Stomach (tissue), 4 donors: Measurements from ENCODE around the gene ACSM4.

Experiments
- EP300 ChIP-seq: sonication (generic); formaldehyde crosslinking; IDR thresholded peaks from one replicate; pipeline ENCODE4 v1.6.1; 2017; ENCODE audit warnings: antibody characterized with exemption
- POLR2A ChIP-seq, 4 donors: fragments of 450-650 bp; IDR thresholded peaks; one replicate each; pipeline ENCODE4 v1.6.1; 2016; ENCODE audit warnings: antibody characterized with exemption in 4 of 4, control low read depth in 2 of 4, mild to moderate bottlenecking in 1 of 4, moderate library complexity in 1 of 4
- TF ChIP-seq, protein P1 (sequence below), 7 experiments: fragments of 450-650 bp in 4 of 7; fragments of 200-600 bp in 3 of 7; sonication (generic) in 3 of 7; IDR thresholded peaks; one replicate each; pipeline ENCODE4 v1.5.1; 2016 to 2019; ENCODE audit warnings: antibody characterized with exemption in 7 of 7, control low read depth in 2 of 7, mild to moderate bottlenecking in 1 of 7

DNA sequence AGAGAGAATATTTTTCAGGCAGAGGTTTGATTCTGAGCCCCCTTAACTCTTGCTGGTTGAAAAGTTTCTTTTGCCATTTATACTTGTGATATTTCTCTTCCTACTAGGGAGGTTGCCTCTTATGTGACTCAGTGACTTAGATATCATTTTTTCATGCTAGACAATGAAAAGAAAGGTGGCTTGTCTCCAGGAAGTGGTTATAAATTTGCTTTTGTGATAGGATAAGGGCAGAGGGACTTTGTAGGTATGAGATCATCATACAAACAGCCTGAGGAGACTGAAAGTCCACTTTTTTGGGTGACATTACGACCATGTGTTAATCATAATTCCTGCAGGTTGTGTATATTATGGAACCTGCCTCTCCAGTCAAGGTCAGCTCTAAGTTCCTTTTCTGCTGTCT lies 35.8 kb downstream of the ACSM4 start:
- TF ChIP-seq EP300 (no peak), POLR2A (IDR thresholded peaks at IDR 0.05) (no peak)
- TF ChIP-seq, protein P1, sequence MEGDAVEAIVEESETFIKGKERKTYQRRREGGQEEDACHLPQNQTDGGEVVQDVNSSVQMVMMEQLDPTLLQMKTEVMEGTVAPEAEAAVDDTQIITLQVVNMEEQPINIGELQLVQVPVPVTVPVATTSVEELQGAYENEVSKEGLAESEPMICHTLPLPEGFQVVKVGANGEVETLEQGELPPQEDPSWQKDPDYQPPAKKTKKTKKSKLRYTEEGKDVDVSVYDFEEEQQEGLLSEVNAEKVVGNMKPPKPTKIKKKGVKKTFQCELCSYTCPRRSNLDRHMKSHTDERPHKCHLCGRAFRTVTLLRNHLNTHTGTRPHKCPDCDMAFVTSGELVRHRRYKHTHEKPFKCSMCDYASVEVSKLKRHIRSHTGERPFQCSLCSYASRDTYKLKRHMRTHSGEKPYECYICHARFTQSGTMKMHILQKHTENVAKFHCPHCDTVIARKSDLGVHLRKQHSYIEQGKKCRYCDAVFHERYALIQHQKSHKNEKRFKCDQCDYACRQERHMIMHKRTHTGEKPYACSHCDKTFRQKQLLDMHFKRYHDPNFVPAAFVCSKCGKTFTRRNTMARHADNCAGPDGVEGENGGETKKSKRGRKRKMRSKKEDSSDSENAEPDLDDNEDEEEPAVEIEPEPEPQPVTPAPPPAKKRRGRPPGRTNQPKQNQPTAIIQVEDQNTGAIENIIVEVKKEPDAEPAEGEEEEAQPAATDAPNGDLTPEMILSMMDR (IDR thresholded peaks at IDR 0.05), result no peak
